Liver (tissue), 9 donors: ENCODE data around the gene IQCC. TPM values are rescaled to one million over a fixed set of nuclear protein-coding genes. Genes with fewer than 3 reads are reported as not detected.
A peak's percentile ranks its signal among the peaks of the same experiment; 100 is the strongest.

Experiments
- DNase-seq: peaks from one replicate; pipeline ENCODE4 v3.0.0-alpha.2; 2017; ENCODE audit warnings: low spot score
- H3K27ac ChIP-seq, 2 donors: one replicate each; pipeline ENCODE4 v1.7.0; 2013; ENCODE audit warnings: inconsistent platforms in 2 of 2, low read length in 2 of 2, control low read depth in 1 of 2, low read depth in 1 of 2, mild to moderate bottlenecking in 1 of 2
- H3K27me3 ChIP-seq, 4 donors: one replicate each; pipeline versions ENCODE4 v1.6.1 to v1.7.0; 2013; ENCODE audit warnings: low read length in 3 of 4, inconsistent platforms in 1 of 4, mild to moderate bottlenecking in 1 of 4, moderate library complexity in 1 of 4; ENCODE audit not compliant: control insufficient read depth in 4 of 4, insufficient read depth in 4 of 4
- H3K36me3 ChIP-seq, 4 donors: one replicate each; pipeline versions ENCODE4 v1.6.1 to v1.7.0; 2013; ENCODE audit warnings: low read length in 3 of 4, mild to moderate bottlenecking in 3 of 4, low read depth in 1 of 4, moderate library complexity in 1 of 4; ENCODE audit not compliant: control insufficient read depth in 4 of 4, insufficient read depth in 3 of 4
- H3K4me1 ChIP-seq, 4 donors: one replicate each; pipeline versions ENCODE4 v1.6.1 to v1.7.0; 2013; ENCODE audit warnings: low read length in 3 of 4, mild to moderate bottlenecking in 3 of 4, moderate library complexity in 1 of 4; ENCODE audit not compliant: control insufficient read depth in 4 of 4, insufficient read depth in 4 of 4
- H3K4me3 ChIP-seq, 3 donors: one replicate each; pipeline versions ENCODE4 v1.6.1 to v1.7.0; 2013; ENCODE audit warnings: low read length in 3 of 3, control low read depth in 1 of 3, low read depth in 1 of 3, mild to moderate bottlenecking in 1 of 3
- H3K9ac ChIP-seq, 2 donors: one replicate each; pipeline ENCODE4 v1.7.0; 2013; ENCODE audit warnings: low read length in 2 of 2, mild to moderate bottlenecking in 2 of 2, moderate library complexity in 2 of 2, control low read depth in 1 of 2, low read depth in 1 of 2
- H3K9me3 ChIP-seq, 4 donors: one replicate each; pipeline versions ENCODE4 v1.6.1 to v1.7.0; 2013; ENCODE audit warnings: low read length in 3 of 4; ENCODE audit not compliant: control insufficient read depth in 4 of 4
- ATF3 ChIP-seq: IDR thresholded peaks from 2 replicates; pipeline ENCODE4 v1.6.1; 2016; ENCODE audit warnings: antibody characterized with exemption
- CTCF ChIP-seq: fragments of 150-350 bp; IDR thresholded peaks from 2 replicates; pipeline ENCODE4 v1.5.1; 2017; ENCODE audit warnings: improper control_type of control experiment, low read depth, low read length; ENCODE audit not compliant: missing input control
- FOXA1 ChIP-seq: IDR thresholded peaks from 2 replicates; pipeline ENCODE4 v1.6.1; 2016; ENCODE audit warnings: antibody characterized with exemption
- HNF4A ChIP-seq, 2 donors: conservative IDR thresholded peaks; 2 replicates each; pipeline ENCODE4 v1.6.1; 2016; ENCODE audit warnings: antibody characterized with exemption in 2 of 2, mild to moderate bottlenecking in 2 of 2
- HNF4G ChIP-seq: IDR thresholded peaks from 2 replicates; pipeline ENCODE4 v1.6.1; 2016; ENCODE audit warnings: antibody characterized with exemption
- JUND ChIP-seq, 2 donors: IDR thresholded peaks; 2 replicates each; pipeline ENCODE4 v1.6.1; 2016; ENCODE audit warnings: antibody characterized with exemption in 2 of 2
- MAX ChIP-seq: IDR thresholded peaks from 2 replicates; pipeline ENCODE4 v1.6.1; 2016; ENCODE audit warnings: antibody characterized with exemption
- NR2F2 ChIP-seq: IDR thresholded peaks from 2 replicates; pipeline ENCODE4 v1.6.1; 2016; ENCODE audit warnings: antibody characterized with exemption
- RAD21 ChIP-seq, 2 donors: IDR thresholded peaks; 2 replicates each; pipeline ENCODE4 v1.6.1; 2016; ENCODE audit warnings: antibody characterized with exemption in 2 of 2, mild to moderate bottlenecking in 2 of 2
- REST ChIP-seq: IDR thresholded peaks from 2 replicates; pipeline ENCODE4 v1.6.1; 2016; ENCODE audit warnings: antibody characterized with exemption, mild to moderate bottlenecking
- RXRA ChIP-seq, 2 donors: IDR thresholded peaks; 2 replicates each; pipeline ENCODE4 v1.6.1; 2017 to 2018; ENCODE audit warnings: antibody characterized with exemption in 2 of 2, mild to moderate bottlenecking in 1 of 2
- SP1 ChIP-seq: IDR thresholded peaks from 2 replicates; pipeline ENCODE4 v1.6.1; 2018; ENCODE audit warnings: antibody characterized with exemption, mild to moderate bottlenecking
- TAF1 ChIP-seq: conservative IDR thresholded peaks from 2 replicates; pipeline ENCODE4 v1.6.1; 2016; ENCODE audit warnings: antibody characterized with exemption, mild to moderate bottlenecking
- YY1 ChIP-seq: IDR thresholded peaks from 2 replicates; pipeline ENCODE4 v1.6.1; 2016; ENCODE audit warnings: antibody characterized with exemption, mild to moderate bottlenecking
- ZBTB33 ChIP-seq: IDR thresholded peaks from 2 replicates; pipeline ENCODE4 v1.6.1; 2016; ENCODE audit warnings: antibody characterized with exemption
- WGBS: extraction: QIAGEN DNeasy Blood & Tissue Kit; methylation state at CpG from one replicate; pipeline ENCODE4 v1.1.7; 2013; 5-methylcytosine and 5-hydroxymethylcytosine counted together
- polyA plus RNA-seq, 2 donors: library from polyadenylated mRNA; stranded (reverse) in 1 of 2; unstranded in 1 of 2; fragments of 200-250 nt in 1 of 2; fragments of >200 nt in 1 of 2; fragmentation: Nextera tagmentation in 1 of 2; extraction: Ambion mirVana in 1 of 2; gene quantifications; one replicate each; pipeline versions ENCODE4 v1.2.1 to v1.2.3, GENCODE V29; 2013 to 2015
- total RNA-seq, 2 donors: library from RNA; depleted of rRNA; stranded (reverse); fragments of >200 nt; gene quantifications; one replicate each; pipeline ENCODE4 v1.2.3, GENCODE V29; 2014
- donor health status: healthy.
- donor health status: healthy.
- donor health status: healthy.
- donor health status: healthy.
- donor health status: healthy.

Gene IQCC
- total and polyA plus RNA-seq, 4 donors: 0.42 to 2.3 (median 0.61) TPM

- no peaks in the 10 kb centered on the region for H3K36me3 ChIP-seq
- peak; percentile 40 for TF ChIP-seq YY1
- peak; percentile 42 to 54 for TF ChIP-seq RAD21 (IDR thresholded peaks at IDR 0.05)
- no peak for TF ChIP-seq HNF4G
- TF ChIP-seq MAX: no peak
- TF ChIP-seq FOXA1: no peak
- TF ChIP-seq RXRA (IDR thresholded peaks at IDR 0.05): no peak
- no peak for TF ChIP-seq NR2F2
- TF ChIP-seq REST: no peak
- no peak for TF ChIP-seq JUND (IDR thresholded peaks at IDR 0.05)
- no peak for TF ChIP-seq HNF4A (conservative IDR thresholded peaks at IDR 0.05)
- no peak for TF ChIP-seq ZBTB33
- no peak for TF ChIP-seq TAF1
- TF ChIP-seq SP1: peak; percentile 31
- TF ChIP-seq ATF3: no peak
- TF ChIP-seq CTCF: peak; percentile 17
- peak; percentile 64 for DNase-seq
- WGBS: 5% methylated on average over 62 of the region's 62 CpGs
- no peaks in the 10 kb centered on the region for H3K27me3 ChIP-seq
- H3K27ac ChIP-seq: peak overlapping the region; percentile 40 to 67
- peaks cover 4 to 15% (median 11%) of the 10 kb centered on the region in 4 donors for H3K4me1 ChIP-seq
- peak overlapping the region; percentile 38 to 61 (median 59) for H3K4me3 ChIP-seq
- H3K9me3 ChIP-seq: no peaks in the 10 kb centered on the region
- peak overlapping the region; percentile 3 to 21 for H3K9ac ChIP-seq
Observed at GRCh38 chr1:32240140-32240951, 34.9 kb downstream of the IQCC start.
